Kidney capillary endothelial cell (primary cell): Measurements from ENCODE around the gene CSNK1A1L.

ENCODE experiments used
- DNase-seq: peaks from one replicate; pipeline ENCODE4 v3.0.0-alpha.2; 2018; ENCODE audit warnings: low spot score

CSNK1A1L gene

GRCh38 chr13:37105251-37105714, at the start of gene CSNK1A1L:
TSS of gene CSNK1A1L (minus strand) at chr13:37105664. CDS start at chr13:37105256, 408 bp downstream.
- DNase-seq, result no peak

- DNase-seq, result no peak
These were observed 43.9 kb upstream of the CSNK1A1L start for GRCh38 chr13:37149380-37149779.

GRCh38 chr13:37148501-37148900, 43.0 kb upstream of the CSNK1A1L start:
- no peak for DNase-seq

DNA sequence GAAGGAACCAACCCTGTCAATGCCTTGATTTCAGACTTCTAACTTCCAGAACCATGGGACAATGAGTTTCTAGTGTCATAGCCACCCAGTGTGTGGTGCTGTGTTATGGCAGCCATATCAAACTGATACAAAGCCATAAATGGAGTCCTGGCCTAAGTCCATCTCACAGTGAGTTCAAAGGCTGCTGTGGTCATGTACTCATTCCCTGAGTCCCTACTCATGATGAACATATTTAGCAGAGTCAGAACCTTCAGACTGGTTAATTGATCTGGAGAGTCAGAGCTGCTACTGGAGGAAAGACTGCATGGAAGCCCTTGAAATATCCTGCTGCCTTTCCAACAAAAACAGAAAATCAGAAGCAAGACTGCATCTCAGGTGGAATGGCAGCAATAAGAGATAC, 39.2 kb upstream of the CSNK1A1L start:
- no peak for DNase-seq

DNA sequence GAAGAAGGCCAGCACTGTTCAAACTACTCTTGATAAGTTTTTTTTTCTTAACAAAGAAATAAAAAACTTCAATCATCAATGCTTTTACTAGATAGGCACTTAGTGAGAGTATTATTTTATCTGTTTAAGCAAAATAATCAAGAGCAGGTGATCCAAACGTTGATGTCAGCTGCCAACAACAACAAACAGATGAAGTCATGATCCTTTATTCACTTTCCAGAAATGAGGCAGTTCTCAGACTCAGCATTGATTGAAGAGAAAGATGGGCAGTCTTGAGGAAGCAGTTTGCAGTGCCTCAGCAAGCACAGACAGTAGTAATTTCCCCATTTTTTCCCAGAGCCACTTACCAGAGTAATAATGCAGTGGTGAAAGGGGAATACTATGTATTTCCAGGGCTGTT, 38.4 kb upstream of the CSNK1A1L start:
- DNase-seq, result no peak

DNA sequence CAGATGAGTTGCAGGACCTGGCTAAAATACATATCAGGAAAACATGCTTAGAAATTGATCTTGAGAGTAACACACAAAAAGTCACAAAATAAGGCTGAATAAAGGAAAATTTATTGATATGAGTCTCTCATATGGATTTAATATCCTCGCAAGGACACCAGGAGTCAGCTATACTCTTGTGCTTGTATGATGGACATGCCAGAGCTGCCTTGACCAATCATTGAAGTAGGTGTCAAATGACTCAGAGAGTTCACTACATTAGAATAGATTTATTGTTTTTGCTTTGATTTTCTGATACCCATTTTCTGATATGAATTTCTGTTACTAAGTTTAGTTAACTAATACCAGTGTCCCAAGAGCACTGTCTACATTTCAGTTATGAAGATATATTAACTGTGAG, 37.4 kb upstream of the CSNK1A1L start:
- no peak for DNase-seq

DNA sequence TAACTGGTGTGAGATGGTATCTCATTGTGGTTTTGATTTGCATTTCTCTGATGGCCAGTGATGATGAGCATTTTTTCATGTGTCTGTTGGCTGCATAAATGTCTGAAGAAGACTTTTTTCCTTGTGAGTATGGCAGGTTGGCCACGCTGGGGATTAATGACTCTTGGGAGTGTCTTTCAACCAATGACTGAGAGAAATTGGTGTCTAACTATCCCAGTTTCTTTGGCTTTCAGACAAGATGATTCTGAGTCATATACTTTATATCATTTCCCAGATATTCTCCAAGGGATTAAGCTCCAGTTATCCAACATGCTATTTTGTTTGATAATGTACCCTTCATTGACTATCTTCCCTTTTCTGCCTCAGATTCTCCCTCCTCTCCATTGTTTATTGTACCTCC, 35.5 kb upstream of the CSNK1A1L start:
- DNase-seq, result no peak

DNA sequence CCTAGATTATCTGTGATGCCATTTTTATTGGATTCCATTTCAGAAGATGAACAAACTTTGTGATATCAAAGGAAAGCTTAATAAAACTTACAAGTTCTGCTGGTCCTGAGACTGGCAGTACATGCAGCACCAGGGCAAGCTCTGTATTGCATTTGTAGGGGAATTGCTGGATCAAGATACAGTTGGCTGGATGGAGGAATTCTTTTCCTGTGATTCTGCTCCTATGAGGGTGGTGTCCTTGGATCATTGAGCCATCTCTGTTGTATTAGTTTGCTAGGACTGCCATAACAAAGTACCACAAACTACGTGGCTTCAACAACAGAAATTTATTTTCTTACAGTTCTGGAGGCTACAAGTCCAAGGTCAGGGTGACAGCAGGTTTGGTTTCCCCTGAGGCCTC, 33.9 kb upstream of the CSNK1A1L start:
- DNase-seq, result no peak

- no peak for DNase-seq
These were observed 33.5 kb upstream of the CSNK1A1L start for GRCh38 chr13:37138926-37139325.

DNA sequence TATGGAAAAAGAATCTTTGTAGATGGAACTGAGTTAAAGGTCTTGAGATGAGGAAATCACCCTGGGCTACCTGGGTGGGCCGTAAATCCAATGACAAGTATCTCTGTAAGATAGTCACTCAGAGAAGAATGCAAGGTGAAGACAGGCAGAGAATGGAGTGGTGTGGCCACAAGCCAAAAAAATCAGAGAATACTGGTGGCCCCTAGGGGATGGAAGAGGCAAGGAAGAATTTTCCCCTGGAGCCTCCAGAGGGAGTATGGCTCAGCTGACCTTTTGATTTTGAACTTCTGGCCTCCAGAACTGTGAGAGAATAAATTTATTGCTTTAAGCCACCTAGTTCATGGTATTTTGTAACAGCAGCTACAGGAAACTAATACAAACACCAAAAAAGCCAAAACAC, 32.7 kb upstream of the CSNK1A1L start:
- no peak for DNase-seq

DNA sequence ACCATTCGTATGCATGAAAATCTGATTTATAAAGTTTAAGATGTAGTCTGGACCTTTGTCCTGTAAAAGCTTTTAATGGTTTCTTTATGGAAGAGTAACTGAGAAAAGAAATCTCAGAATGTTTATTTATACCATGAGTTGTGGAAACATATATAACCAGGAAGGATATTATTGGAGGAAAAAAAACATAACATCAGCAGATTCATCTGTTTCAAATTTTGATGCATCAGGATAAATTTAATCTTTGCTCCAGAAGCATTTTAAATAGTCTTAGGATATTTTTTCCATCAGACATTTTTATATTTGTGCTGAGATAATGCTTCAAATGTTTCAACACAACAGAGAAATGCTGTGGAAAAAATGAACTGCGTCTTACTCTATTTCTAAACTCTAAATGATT, 31.2 kb upstream of the CSNK1A1L start:
- DNase-seq, result no peak

DNA sequence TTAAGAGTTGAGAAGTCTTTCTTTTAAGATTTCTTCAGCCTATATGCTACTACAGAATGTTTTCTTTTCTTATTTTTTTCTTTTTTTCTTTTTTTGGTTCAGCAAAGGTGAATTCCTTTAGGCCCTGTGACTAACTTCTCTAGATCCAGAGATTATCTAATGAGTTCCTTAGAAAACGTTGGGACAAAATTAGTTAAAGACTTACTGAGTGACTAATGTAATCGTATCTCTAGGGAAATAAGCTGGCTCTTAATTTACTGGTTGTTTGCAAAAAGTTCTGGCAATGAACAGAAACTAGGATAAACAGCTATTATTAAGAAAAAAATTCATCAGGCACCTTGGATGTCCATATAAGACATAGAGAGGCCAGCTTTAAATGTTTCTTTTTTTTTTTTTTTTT, 30.7 kb upstream of the CSNK1A1L start:
- DNase-seq, result no peak

DNA sequence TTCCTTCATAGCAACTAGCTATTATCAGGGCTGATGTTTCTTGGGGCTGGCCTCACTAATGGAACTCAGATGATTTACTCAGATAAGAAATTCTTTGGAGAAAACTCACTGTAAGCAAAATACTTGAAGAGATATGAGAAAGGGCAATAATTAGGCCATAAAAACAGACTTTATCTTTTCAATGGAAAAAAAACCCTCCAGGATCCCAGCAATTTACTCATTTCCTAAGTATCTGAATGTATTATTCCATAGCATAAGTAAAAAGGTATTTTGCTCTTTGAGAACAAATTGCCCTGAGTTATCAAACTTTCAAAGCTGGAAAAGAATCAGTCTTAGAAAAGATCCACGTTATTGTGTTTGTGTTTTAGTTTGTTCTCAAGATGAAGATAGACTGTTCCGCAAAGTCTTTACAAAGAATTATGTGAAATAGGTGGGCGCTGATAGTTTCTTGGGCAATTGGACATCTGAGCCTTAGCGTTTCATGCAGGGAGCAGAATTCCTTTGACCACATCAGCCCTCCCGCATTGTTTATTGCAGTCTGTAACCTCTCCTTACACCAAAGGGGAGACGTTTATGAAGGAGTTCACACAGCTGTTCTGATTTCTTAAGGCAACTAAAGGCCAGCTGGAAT, 29.1 kb upstream of the CSNK1A1L start:
- DNase-seq, result no peak

GRCh38 chr13:37132211-37132610, 26.7 kb upstream of the CSNK1A1L start:
- no peak for DNase-seq

GRCh38 chr13:37131092-37131491, 25.6 kb upstream of the CSNK1A1L start:
- DNase-seq, result no peak

DNA sequence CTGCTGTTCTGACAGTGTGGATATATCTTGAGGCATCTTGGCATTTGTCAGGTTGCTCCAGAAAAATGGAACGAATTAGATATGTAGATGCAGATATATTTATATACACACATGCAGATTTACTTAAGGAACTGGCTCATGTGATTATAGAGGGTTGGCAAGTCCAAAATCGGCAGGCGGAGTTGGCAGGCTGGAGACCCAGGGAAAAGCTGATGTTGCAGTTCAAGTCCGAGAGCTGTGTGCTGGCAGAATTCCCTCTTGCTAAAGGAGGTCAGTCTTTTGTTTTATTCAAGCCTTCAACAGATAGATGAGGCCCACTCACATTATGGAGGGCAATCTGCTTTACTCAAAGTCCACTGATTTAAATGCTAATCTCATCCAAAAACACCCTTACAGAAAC, 24.4 kb upstream of the CSNK1A1L start:
- no peak for DNase-seq

DNA sequence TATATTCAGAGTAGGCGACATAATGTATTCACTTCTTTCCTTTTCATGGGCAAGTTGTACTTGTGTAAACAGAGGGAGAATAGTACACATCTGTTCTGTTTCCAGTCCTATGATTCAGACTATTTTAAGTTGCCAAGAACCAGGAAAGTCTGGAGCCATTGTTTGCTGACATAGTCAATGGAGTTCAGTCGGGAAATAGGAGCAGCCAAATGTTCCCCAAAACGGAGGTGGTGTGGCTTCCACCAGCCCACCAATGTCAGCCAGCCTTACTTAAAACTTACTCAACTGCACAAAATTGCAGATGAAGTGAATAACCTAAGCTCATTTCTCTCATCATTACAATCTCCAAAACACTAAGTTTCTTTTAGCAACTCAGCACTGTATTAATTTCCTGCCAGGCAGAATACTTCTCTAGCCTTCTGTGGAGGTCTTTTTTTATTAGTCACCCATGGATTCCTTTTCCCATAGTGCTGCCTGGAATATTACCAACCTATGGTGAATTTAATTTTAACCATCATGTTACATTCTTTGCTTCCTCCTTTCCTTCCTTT, 22.3 kb upstream of the CSNK1A1L start:
- DNase-seq, result no peak

DNA sequence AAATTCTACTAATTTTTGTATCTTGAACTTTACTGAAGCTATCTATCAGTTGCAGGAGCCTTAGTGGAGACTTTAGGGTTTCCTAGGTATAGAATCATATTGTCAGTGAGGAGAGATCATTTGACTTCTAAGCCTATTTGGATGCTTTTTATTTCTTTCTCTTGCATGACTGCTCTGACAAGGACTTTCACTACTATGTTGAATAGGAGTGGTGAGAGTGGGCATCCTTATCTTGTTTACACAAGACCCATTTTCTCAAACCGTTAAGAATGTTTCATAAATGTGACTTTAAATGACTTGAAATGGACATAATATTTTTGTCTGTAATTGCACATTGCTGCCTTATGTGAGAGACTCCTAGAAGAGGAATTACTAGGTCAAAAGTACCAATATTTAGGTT, 17.9 kb upstream of the CSNK1A1L start:
- no peak for DNase-seq

DNA sequence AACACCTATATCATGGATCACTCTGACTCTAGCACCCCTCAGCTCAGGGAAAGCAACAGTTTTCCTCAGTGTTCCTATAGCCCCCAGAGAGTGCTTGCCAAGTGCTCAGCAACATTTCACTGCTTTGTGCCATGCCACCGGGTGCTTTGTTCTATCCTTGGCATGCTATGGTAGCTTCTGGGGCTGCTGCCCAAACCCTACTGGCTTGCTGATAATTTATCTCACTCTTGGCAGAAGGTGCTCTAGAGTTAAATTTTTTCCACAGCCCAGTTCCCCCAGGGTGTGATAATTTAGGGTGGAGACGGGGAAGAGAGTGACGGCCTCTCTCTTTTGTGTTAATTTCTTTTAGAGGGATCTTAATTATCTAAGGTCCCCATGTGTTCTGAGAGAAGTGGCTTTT, 12.6 kb upstream of the CSNK1A1L start:
- DNase-seq, result no peak

DNA sequence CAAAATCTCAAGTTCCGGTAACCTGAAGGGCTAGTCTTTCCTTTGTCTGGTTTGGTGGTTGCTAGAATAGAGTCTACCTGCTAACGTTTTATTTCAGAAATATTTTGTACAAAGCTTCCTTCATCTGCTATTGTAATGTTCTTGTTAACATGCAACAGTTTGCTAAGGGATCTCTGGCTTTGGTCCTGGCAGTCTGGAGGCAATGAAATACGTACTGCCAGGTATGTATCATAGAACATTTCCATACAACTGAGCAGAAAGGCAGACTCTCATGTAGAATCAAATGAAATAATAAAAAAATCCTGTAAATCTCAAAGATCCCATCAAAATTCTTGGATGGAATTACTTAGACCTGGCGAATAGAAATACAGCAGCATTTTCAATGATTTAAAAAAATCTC, 8.8 kb upstream of the CSNK1A1L start:
- DNase-seq, result no peak

DNA sequence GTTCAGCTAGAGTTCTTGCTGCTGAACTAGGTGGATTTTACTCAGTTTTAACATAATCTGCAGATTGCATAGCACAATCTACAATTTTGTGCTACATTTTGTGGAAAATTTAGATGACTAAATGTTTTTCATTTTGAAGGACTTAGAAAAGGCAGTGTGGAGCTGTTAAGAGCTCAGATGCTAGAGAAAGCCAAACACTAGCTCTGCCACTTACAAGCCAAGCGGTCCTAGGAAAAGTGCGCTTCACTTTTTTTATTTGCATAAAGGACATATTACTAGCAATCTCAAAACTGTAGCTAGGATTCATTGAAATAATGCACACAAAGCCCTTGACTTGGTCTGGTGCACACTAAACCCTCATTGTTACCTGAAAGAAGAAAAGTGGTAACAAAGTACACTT, 8.1 kb upstream of the CSNK1A1L start:
- no peak for DNase-seq

- DNase-seq, result peak; percentile 14
These were observed 3.7 kb upstream of the CSNK1A1L start for GRCh38 chr13:37109051-37109678.

- no peak for DNase-seq
These were observed 2.4 kb upstream of the CSNK1A1L start for GRCh38 chr13:37107868-37108267.

GRCh38 chr13:37107456-37107855, 2.0 kb upstream of the CSNK1A1L start:
- DNase-seq, result no peak
